Measurements from ENCODE around the gene TRERF1.

Gene TRERF1

GRCh38 chr6:42269553-42269952 lies 182.2 kb downstream of the TRERF1 start:
- no peak for TF ChIP-seq CTCF (IDR thresholded peaks at IDR 0.05)

DNA sequence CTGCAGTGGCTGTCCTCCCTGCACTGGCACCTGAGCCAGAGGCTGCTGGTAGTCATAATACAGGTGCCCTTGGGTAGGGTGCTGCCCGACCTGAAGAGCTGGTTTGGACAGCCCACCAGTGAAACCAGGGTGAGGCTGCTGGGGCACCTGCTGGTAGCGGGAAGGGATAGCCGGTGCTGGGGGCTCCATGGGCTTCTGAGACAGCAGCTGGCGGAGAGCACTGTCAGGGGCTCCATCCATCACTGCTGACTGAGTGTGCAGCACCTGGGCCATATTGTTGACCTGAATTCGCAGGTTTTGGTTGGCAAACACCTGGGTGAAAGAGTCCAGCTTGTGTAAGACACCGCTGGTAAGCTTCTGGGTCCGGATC lies 182.9 kb downstream of the TRERF1 start:
- TF ChIP-seq CTCF (IDR thresholded peaks at IDR 0.05), result no peak

DNA sequence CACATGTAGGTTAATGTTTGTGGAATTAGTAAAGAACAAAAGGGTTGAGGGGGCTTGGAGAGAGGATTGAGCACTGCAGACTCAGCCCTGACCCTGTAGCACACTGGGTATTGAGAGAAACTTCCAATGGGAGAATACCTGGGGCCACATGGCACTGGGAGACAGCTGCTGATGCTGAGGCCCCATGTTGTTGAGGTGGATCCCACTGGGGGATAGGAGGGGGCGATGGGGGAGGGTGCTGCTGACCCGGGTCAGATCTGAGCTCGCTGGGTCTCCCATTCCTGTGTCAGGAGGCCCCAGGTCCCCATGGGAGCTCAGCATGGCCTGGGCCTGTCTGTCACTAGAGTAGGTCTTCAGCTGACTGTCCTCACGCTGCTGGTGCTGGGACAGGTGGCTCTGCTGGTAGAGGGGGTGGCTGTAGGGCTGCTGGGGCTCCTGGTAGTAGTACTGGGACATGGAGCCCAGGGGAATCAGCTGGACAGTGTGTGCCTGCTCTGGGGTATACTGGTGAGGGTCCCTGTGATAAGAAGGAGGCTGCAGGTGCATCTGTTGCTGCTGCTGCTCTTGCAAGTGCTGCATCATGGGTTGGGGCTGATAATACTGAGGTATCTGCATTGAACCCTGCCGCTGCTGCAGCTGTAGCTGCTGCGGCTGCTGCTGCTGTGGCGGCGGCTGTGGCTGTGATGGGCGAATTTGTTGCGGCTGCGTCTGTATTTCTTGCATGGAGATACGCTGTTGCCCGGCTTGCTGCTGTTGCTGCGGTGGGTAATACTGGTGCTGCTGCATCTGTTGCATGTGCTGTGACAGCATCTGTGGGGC lies 183.5 kb downstream of the TRERF1 start:
- no peak for TF ChIP-seq CTCF (IDR thresholded peaks at IDR 0.05)

- no peak for TF ChIP-seq CTCF (IDR thresholded peaks at IDR 0.05)
Observed at GRCh38 chr6:42266538-42266937, 185.2 kb downstream of the TRERF1 start.

DNA sequence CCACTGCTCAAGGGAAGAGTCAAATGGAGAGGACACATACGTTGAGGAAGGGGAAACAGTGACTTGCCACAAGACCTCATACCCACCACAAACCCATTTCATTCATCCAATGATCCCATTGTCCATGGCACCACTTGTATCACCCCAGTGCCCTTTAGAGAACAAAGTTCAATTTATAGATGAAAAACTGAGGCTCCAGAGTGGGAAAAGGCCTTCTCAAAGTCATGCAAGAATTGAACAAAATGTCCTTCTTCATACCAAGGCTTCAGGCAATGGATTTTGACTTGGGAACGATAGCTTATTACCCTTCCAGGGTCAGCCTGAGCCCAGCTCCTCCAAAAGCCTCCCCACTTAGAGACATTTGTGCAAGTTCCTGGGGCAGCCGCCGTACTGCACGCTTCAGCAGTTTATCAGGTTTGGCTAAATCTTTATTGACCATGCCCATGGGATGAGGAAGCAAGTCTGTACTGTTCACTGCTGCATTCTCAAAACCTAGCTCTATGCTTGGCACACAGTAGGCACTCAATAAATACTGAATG lies 186.8 kb downstream of the TRERF1 start:
- TF ChIP-seq CTCF (IDR thresholded peaks at IDR 0.05), result no peak

- TF ChIP-seq CTCF (IDR thresholded peaks at IDR 0.05), result no peak
Observed at GRCh38 chr6:42264162-42264851, 187.4 kb downstream of the TRERF1 start.

DNA sequence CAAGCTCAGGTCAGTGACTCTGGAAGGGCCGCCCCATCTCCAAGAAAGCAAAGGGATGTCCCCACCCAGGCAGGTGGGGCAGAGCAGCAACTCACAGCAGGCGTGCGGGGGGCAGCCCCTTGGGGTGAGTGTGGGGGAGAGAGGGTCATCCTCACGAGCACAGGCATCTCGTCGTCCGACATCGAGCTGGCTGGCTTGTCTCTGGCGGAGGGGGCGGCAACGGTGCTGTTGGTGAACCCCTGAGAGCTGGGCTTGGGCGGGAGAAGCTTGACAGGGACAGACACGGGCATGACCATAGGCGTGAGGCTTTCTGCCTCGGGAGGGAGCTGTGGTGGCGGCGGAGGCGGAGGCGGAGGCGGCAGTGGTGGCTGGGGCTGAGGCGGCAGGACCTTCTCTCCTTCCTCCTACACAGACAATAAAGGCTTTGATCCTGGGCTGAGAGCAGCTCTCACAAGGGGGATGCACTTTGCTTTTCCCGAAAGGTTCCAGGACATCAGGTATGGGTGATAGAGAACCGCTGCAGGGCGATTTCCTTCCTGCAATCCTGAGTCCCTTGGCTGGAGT lies 188.5 kb downstream of the TRERF1 start:
- TF ChIP-seq CTCF (IDR thresholded peaks at IDR 0.05), result no peak
